GM12872 (cell line): ENCODE data around the gene TMEM132A.

Experiments
- CTCF ChIP-seq: IDR thresholded peaks from 3 replicates; pipeline ENCODE4 v1.5.1; 2011; ENCODE audit warnings: low read depth, mild to moderate bottlenecking, low read length, moderate library complexity; ENCODE audit not compliant: insufficient read depth

Gene TMEM132A

DNA sequence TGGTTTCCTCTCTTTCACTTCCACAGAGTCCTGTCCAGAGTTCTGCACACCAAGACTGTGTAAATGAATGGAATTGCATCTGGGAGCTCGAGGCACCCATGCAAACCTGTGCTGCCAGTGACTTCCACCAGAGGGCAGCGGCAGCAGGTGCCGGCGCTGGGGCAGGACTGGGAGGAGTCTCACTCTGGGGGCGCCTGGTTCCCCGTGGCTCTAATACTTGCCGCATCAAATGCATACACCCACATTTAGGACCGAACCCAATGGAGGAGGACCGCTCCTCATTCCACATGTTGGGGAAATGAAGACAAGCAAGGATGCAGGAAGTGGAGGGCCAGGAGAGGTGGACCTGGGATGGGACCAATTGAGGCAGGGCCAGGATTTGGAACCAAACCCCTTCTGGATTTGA is 46.1 kb downstream of the TMEM132A start:
- TF ChIP-seq CTCF, result peak; percentile 95

DNA sequence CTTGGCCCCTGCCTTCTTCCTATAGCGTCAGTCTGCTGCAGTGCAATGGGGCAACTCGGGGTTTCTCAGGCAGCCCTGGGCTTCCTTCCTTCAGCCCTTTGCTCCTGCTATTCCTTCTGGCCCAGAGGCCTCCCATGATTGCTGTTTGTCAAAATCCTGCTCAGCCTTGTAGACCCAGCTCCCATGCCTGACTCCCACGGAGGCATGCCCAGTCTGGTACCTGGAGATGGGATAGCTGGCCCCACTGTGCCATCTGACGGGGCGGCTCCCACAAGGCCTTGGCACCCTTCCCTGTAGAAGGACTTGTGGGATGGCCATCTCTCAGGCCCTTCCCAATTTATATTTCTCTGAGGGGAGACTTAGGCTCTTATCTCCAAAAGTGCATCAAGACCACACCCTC is 46.6 kb downstream of the TMEM132A start:
- TF ChIP-seq CTCF, result no peak

DNA sequence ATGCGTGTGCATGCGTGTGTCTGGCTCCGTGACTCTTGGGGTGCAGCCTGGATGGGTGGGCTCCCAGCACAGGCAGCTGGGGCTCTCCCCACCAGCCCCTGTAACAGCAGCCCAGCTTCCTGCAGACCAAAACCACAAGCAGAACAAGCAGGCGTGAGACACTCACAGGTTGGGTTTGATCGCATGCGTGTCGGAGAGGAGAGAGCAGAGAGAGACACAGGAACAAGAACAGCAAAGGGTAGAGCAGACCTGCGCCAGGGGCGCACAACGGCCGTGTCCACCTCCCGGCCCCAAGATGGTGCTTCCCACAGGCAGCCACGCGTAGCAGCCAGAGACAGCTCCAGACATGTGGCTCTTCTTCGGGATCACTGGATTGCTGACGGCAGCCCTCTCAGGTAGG is 47.3 kb downstream of the TMEM132A start, which contains the start of gene CD6:
CD6 (plus strand) TSS at position 161 of the 400 bp plus-strand sequence; CDS start at position 347, 186 bp downstream.
- TF ChIP-seq CTCF, result no peak

DNA sequence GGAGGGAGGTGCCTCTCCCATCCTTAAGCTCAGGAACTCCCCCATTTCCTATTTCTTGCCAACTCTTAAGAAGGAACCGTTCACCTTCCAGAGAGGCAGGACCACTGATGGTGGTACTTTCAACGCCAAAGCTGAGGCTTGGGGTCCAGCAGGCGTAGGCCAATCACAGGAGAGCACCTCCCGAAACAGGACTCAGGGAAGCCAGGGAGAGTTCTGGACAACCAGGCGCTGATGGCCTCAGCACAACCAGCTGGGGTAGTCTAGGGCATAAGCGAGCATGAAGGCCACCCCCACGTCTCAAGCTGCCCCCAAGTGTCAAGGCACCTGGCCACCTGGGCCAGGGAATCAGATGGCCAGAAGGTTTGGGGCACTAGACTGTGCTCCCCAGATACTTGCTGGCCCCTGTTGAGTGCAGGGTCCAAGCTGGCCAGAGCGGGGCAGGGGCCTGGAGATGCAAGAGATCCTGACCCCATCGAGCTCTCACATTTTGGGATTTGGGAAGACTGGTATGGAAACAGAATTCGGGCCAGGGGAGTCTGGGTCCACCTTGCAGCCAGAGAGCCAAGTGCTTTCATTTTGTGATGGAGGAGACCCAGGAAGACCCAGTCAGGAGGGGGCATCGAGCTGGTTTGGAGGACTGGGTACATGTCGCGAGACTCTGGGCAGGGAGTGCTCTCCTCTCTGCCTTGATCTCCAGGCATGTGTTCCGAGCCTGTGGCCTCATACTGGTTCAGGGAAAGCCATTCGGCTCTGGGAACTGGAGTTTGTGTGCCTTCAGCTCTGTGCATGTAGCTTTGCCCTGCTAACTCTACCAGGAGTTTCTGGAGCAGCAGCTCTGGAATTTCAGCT is 48.1 kb downstream of the TMEM132A start:
- TF ChIP-seq CTCF, result no peak

GRCh38 chr11:60973699-60974098 is 49.4 kb downstream of the TMEM132A start:
- TF ChIP-seq CTCF, result no peak

GRCh38 chr11:60974726-60975125 is 50.5 kb downstream of the TMEM132A start:
- TF ChIP-seq CTCF, result no peak

DNA sequence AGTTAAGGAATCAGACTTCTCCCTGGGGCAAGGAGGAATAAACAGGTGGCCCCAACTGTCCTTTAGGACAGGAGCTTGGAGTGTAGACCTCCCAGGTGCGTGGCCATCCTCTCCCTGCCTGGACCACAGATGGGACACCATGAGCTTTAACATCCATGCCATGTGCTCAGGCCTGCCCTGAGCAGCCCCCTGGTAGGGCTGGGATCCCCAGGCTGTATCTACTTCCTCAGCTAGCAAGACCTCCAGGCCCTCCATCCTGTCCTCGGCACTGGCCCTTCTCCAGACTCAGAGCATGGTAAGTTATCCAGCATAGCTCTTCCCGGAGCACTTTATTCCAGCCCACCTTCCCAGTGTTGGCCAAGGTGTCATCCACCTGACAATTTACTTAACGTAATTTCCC is 53.0 kb downstream of the TMEM132A start:
- no peak for TF ChIP-seq CTCF
